Measurements from ENCODE around the gene AQP12B.
"Not testable (repeated sequence)": the region's sequence is repeated elsewhere in the genome, so short reads cannot be mapped to it uniquely, and the experiment has no call there.

The AQP12B gene

DNA sequence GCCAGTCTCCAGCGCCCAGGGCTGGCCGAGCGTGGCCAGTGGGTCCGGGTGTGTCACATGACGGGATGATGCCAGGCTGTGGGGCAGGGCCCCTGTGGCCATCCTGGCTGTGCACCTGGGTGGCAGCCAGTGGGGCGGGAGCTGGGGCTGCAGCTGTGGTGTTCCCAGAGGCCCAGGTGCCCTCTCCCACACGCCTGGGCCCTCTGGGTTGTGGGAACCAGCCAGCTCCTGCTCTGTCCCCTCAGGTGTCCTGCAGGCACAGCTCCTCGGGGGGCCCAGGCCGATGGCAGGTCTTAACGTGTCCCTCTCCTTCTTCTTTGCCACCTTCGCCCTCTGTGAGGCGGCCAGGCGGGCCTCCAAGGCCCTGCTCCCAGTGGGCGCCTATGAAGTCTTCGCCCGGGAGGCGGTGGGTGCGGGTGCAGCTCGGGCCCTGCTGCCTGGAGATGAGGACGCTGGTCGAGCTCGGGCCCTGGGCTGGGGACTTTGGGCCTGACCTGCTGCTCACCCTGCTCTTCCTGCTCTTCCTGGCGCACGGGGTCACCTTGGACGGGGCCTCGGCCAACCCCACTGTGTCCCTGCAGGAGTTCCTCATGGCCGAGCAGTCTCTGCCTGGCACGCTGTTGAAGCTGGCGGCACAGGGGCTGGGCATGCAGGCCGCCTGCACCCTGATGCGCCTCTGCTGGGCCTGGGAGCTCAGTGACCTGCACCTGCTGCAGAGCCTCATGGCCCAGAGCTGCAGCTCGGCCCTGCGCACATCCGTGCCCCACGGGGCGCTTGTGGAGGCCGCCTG lies 9.1 kb upstream of the AQP12B start, which contains the start of gene AQP12A:
Gene AQP12A, plus strand, starts transcription at position 236 of the 790 bp plus-strand sequence. Its CDS starts 48 bp downstream, at position 284.
- H3K9me3 ChIP-seq (ENCODE audit: control insufficient read depth, insufficient read depth, low read depth, low read length); H3K4me1 ChIP-seq (ENCODE audit: control insufficient read depth, insufficient read depth, low read length); H3K36me3 ChIP-seq (ENCODE audit: control insufficient read depth in 2 of 2, insufficient read depth in 1 of 2, low read length in 2 of 2); H3K4me3 ChIP-seq (ENCODE audit: low read depth, low read length); H3K27ac ChIP-seq (ENCODE audit: extremely low read depth, low read depth, low read length); CTCF ChIA-PET; POLR2A ChIA-PET: not testable (repeated sequence)

- CTCF ChIA-PET; POLR2A ChIA-PET; H3K4me1 ChIP-seq (ENCODE audit: control insufficient read depth, insufficient read depth, low read length); H3K4me3 ChIP-seq (ENCODE audit: low read depth, low read length); H3K27ac ChIP-seq (ENCODE audit: extremely low read depth, low read depth, low read length); H3K36me3 ChIP-seq (ENCODE audit: control insufficient read depth in 2 of 2, insufficient read depth in 1 of 2, low read length in 2 of 2); H3K9me3 ChIP-seq (ENCODE audit: control insufficient read depth, insufficient read depth, low read depth, low read length): not testable (repeated sequence)
These were observed 8.4 kb upstream of the AQP12B start for GRCh38 chr2:240691075-240691427.

- H3K36me3 ChIP-seq (ENCODE audit: control insufficient read depth in 2 of 2, insufficient read depth in 1 of 2, low read length in 2 of 2); H3K9me3 ChIP-seq (ENCODE audit: control insufficient read depth, insufficient read depth, low read depth, low read length); H3K4me1 ChIP-seq (ENCODE audit: control insufficient read depth, insufficient read depth, low read length); H3K27ac ChIP-seq (ENCODE audit: extremely low read depth, low read depth, low read length); CTCF ChIA-PET; H3K4me3 ChIP-seq (ENCODE audit: low read depth, low read length): not testable (repeated sequence)
- POLR2A ChIA-PET: interaction anchor here (0.7 kb wide), 1 partner anchor 173 kb away, joined by 3 read pairs; no protein-coding TSS in a partner anchor
These were observed 7.9 kb upstream of the AQP12B start for GRCh38 chr2:240690421-240691074.

DNA sequence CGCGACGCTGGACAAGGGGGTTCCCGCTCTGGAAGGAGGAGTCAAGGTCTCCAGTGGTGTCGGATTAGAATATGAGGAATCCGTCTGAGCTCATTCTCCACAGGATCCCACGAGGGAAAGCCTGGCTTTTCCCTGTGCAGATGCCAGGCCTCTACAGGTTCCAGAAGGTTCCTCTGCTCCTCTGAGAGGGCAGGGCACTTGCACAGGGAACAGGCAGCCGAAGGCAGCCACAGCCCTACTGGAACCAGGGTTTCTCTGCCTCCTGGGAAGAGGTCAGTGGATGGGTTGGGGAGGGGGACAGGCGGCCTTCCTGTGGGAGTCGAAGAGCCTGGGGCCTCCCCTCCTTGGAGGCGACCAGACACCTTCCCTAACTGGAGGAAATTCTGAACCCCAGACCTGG lies 7.3 kb upstream of the AQP12B start:
- ChIA-PET POLR2A (interaction anchor here (0.7 kb wide), 1 partner anchor 173 kb away, joined by 3 read pairs; no protein-coding TSS in a partner anchor), CTCF (no interaction called here)
- Histone ChIP-seq H3K4me1 (ENCODE audit: control insufficient read depth, insufficient read depth, low read length) (no peaks in the 10 kb centered on the region), H3K4me3 (ENCODE audit: low read depth, low read length) (no peak overlapping the region), H3K27ac (ENCODE audit: extremely low read depth, low read depth, low read length) (no peak overlapping the region), H3K36me3 (ENCODE audit: control insufficient read depth in 2 of 2, insufficient read depth in 1 of 2, low read length in 2 of 2) (no peaks in the 10 kb centered on the region), H3K9me3 (ENCODE audit: control insufficient read depth, insufficient read depth, low read depth, low read length) (no peaks in the 10 kb centered on the region)
- TF ChIP-seq, protein P1, sequence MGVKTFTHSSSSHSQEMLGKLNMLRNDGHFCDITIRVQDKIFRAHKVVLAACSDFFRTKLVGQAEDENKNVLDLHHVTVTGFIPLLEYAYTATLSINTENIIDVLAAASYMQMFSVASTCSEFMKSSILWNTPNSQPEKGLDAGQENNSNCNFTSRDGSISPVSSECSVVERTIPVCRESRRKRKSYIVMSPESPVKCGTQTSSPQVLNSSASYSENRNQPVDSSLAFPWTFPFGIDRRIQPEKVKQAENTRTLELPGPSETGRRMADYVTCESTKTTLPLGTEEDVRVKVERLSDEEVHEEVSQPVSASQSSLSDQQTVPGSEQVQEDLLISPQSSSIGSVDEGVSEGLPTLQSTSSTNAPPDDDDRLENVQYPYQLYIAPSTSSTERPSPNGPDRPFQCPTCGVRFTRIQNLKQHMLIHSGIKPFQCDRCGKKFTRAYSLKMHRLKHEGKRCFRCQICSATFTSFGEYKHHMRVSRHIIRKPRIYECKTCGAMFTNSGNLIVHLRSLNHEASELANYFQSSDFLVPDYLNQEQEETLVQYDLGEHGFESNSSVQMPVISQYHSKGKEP (tag by site-specific recombination; IDR thresholded peaks at IDR 0.05): no peak
- no peak for TF ChIP-seq KLF8 (tag by site-specific recombination; IDR thresholded peaks at IDR 0.05)
- no peak for TF ChIP-seq ZNF404 (tag by site-specific recombination; IDR thresholded peaks at IDR 0.05)
- no peak for TF ChIP-seq ZNF433 (tag by site-specific recombination; IDR thresholded peaks at IDR 0.05; ENCODE audit: low read depth)
- TF ChIP-seq ZNF416 (tag by site-specific recombination; IDR thresholded peaks at IDR 0.05): no peak
- TF ChIP-seq ZNF785 (tag by site-specific recombination; IDR thresholded peaks at IDR 0.05): no peak
- no peak for TF ChIP-seq ZNF138 (tag by site-specific recombination; IDR thresholded peaks at IDR 0.05; ENCODE audit: borderline replicate concordance)
- TF ChIP-seq SALL2 (tag by site-specific recombination; IDR thresholded peaks at IDR 0.05; ENCODE audit: borderline replicate concordance): no peak
- TF ChIP-seq SP2 (tag by site-specific recombination; IDR thresholded peaks at IDR 0.05): no peak
- TF ChIP-seq ZNF37A (tag by site-specific recombination; IDR thresholded peaks at IDR 0.05): no peak
- TF ChIP-seq, protein P2, sequence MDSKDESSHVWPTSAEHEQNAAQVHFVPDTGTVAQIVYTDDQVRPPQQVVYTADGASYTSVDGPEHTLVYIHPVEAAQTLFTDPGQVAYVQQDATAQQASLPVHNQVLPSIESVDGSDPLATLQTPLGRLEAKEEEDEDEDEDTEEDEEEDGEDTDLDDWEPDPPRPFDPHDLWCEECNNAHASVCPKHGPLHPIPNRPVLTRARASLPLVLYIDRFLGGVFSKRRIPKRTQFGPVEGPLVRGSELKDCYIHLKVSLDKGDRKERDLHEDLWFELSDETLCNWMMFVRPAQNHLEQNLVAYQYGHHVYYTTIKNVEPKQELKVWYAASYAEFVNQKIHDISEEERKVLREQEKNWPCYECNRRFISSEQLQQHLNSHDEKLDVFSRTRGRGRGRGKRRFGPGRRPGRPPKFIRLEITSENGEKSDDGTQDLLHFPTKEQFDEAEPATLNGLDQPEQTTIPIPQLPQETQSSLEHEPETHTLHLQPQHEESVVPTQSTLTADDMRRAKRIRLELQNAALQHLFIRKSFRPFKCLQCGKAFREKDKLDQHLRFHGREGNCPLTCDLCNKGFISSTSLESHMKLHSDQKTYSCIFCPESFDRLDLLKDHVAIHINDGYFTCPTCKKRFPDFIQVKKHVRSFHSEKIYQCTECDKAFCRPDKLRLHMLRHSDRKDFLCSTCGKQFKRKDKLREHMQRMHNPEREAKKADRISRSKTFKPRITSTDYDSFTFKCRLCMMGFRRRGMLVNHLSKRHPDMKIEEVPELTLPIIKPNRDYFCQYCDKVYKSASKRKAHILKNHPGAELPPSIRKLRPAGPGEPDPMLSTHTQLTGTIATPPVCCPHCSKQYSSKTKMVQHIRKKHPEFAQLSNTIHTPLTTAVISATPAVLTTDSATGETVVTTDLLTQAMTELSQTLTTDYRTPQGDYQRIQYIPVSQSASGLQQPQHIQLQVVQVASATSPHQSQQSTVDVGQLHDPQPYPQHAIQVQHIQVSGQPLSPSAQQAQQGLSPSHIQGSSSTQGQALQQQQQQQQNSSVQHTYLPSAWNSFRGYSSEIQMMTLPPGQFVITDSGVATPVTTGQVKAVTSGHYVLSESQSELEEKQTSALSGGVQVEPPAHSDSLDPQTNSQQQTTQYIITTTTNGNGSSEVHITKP (tag by site-specific recombination; IDR thresholded peaks at IDR 0.05): no peak
- TF ChIP-seq ZNF26 (tag by site-specific recombination; IDR thresholded peaks at IDR 0.05): no peak
- no peak for TF ChIP-seq ZBTB20 (tag by site-specific recombination; IDR thresholded peaks at IDR 0.05)
- TF ChIP-seq ZNF837 (tag by site-specific recombination; IDR thresholded peaks at IDR 0.05): no peak
- TF ChIP-seq, protein P3, sequence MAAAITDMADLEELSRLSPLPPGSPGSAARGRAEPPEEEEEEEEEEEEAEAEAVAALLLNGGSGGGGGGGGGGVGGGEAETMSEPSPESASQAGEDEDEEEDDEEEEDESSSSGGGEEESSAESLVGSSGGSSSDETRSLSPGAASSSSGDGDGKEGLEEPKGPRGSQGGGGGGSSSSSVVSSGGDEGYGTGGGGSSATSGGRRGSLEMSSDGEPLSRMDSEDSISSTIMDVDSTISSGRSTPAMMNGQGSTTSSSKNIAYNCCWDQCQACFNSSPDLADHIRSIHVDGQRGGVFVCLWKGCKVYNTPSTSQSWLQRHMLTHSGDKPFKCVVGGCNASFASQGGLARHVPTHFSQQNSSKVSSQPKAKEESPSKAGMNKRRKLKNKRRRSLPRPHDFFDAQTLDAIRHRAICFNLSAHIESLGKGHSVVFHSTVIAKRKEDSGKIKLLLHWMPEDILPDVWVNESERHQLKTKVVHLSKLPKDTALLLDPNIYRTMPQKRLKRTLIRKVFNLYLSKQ (tag by site-specific recombination; IDR thresholded peaks at IDR 0.05; ENCODE audit: borderline replicate concordance): no peak
- no peak for TF ChIP-seq ZNF214 (tag by site-specific recombination; IDR thresholded peaks at IDR 0.05; ENCODE audit: borderline replicate concordance)
- no peak for TF ChIP-seq ZNF626 (tag by site-specific recombination; IDR thresholded peaks at IDR 0.05)
- no peak for TF ChIP-seq ZNF776 (tag by site-specific recombination; IDR thresholded peaks at IDR 0.05; ENCODE audit: borderline replicate concordance)

Measured in HEK293 (cell line).